Kidney (tissue), 14 donors: ENCODE measurements around the gene EPHA5. TPM values are rescaled to one million over a fixed set of nuclear protein-coding genes. Genes with fewer than 3 reads are reported as not detected.

Experiments
- DNase-seq, 5 donors: peaks; one replicate each; pipeline ENCODE4 v3.0.0-alpha.2; 2013 to 2020
- FAIRE-seq: peaks from 2 replicates; lab custom pipeline; 2012; peaks lifted over from hg19 to GRCh38; lab: Jason Lieb, UNC
- H3K27ac ChIP-seq, 2 donors: one replicate each; pipeline ENCODE4 v1.7.0; 2013; ENCODE audit warnings: low read depth in 2 of 2, low read length in 2 of 2, inconsistent platforms in 1 of 2
- H3K27me3 ChIP-seq: one replicate; pipeline ENCODE4 v1.7.1; 2013; ENCODE audit warnings: low read length, inconsistent platforms; ENCODE audit not compliant: control insufficient read depth, insufficient read depth
- H3K36me3 ChIP-seq, 3 donors: one replicate each; pipeline versions ENCODE4 v1.7.0 to v1.7.1; 2013; ENCODE audit warnings: low read length in 3 of 3, control low read depth in 1 of 3, inconsistent platforms in 1 of 3; ENCODE audit not compliant: insufficient read depth in 3 of 3, control insufficient read depth in 2 of 3
- H3K4me1 ChIP-seq, 3 donors: one replicate each; pipeline versions ENCODE4 v1.7.0 to v1.7.1; 2013; ENCODE audit warnings: low read length in 3 of 3, inconsistent platforms in 1 of 3, low read depth in 1 of 3; ENCODE audit not compliant: control insufficient read depth in 2 of 3, insufficient read depth in 2 of 3
- H3K4me3 ChIP-seq, 3 donors: one replicate each; pipeline versions ENCODE4 v1.7.0 to v1.8.1; 2013; ENCODE audit warnings: low read length in 3 of 3, control low read depth in 1 of 3, inconsistent platforms in 1 of 3
- H3K9ac ChIP-seq, 3 donors: one replicate each; pipeline versions ENCODE4 v1.7.0 to v1.7.1; 2013; ENCODE audit warnings: low read length in 3 of 3, control low read depth in 1 of 3, inconsistent platforms in 1 of 3
- H3K9me3 ChIP-seq, 3 donors: one replicate each; pipeline versions ENCODE4 v1.7.0 to v1.7.1; 2013; ENCODE audit warnings: low read length in 3 of 3, control low read depth in 1 of 3, inconsistent platforms in 1 of 3; ENCODE audit not compliant: control insufficient read depth in 2 of 3, insufficient read depth in 1 of 3
- intact Hi-C: fragments of 100-400 bp; cut with DNase I; formaldehyde crosslinking; loops from one replicate; pipeline ENCODE4 v1.11.1; 2022
- polyA plus RNA-seq: library from polyadenylated mRNA; stranded (reverse); fragments of 350-450 nt; fragmentation: Illumina TruSeq; extraction: RNeasy Lipid Tissue Mini Kit (QIAGEN cat#74804); gene quantifications from one replicate; pipeline ENCODE4 v1.2.3, GENCODE V29; 2014; ENCODE audit warnings: low read depth, low replicate concordance; ENCODE audit not compliant: insufficient read depth
- total RNA-seq: library from RNA; stranded (reverse); fragmentation: NEBNext Ultra II Directional; extraction: Animal tissue kit (Norgen Biotek cat#: 25700); gene quantifications from one replicate; pipeline ENCODE4 v1.2.1, GENCODE V29; 2021
- TF ChIP-seq, protein P1 (sequence below): IDR thresholded peaks from 3 replicates; pipeline ENCODE4 v1.5.1; 2012; ENCODE audit warnings: mild to moderate bottlenecking, moderate library complexity, borderline replicate concordance; ENCODE audit not compliant: insufficient read depth; ENCODE audit errors: extremely low read depth
- donor health status: control.
- donor health status: control.
- donor health status: control.
- donor health status: control.
- donor health status: control.
- donor health status: DM: yes; HTN: yes; CAD: no.
- donor health status: Normal renal cell carcinoma (clear cell type).

The EPHA5 gene
- total and polyA plus RNA-seq, 2 donors from 2014 or later, result 0.22 TPM; not detected in 1

GRCh38 chr4:65654976-65655375 lies 15.3 kb downstream of the EPHA5 start:
- no peaks in the 10 kb centered on the region for H3K27me3 ChIP-seq
- no peaks in the 10 kb centered on the region for H3K36me3 ChIP-seq
- DNase-seq (no peak), FAIRE-seq (no peak)
- no peak overlapping the region for H3K27ac ChIP-seq
- intact Hi-C loops, result no loop called here
- no peak overlapping the region for H3K4me3 ChIP-seq
- TF ChIP-seq, protein P1, sequence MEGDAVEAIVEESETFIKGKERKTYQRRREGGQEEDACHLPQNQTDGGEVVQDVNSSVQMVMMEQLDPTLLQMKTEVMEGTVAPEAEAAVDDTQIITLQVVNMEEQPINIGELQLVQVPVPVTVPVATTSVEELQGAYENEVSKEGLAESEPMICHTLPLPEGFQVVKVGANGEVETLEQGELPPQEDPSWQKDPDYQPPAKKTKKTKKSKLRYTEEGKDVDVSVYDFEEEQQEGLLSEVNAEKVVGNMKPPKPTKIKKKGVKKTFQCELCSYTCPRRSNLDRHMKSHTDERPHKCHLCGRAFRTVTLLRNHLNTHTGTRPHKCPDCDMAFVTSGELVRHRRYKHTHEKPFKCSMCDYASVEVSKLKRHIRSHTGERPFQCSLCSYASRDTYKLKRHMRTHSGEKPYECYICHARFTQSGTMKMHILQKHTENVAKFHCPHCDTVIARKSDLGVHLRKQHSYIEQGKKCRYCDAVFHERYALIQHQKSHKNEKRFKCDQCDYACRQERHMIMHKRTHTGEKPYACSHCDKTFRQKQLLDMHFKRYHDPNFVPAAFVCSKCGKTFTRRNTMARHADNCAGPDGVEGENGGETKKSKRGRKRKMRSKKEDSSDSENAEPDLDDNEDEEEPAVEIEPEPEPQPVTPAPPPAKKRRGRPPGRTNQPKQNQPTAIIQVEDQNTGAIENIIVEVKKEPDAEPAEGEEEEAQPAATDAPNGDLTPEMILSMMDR, result no peak
- H3K9me3 ChIP-seq, result no peaks in the 10 kb centered on the region
- H3K9ac ChIP-seq, result no peak overlapping the region
- H3K4me1 ChIP-seq, result no peaks in the 10 kb centered on the region

DNA sequence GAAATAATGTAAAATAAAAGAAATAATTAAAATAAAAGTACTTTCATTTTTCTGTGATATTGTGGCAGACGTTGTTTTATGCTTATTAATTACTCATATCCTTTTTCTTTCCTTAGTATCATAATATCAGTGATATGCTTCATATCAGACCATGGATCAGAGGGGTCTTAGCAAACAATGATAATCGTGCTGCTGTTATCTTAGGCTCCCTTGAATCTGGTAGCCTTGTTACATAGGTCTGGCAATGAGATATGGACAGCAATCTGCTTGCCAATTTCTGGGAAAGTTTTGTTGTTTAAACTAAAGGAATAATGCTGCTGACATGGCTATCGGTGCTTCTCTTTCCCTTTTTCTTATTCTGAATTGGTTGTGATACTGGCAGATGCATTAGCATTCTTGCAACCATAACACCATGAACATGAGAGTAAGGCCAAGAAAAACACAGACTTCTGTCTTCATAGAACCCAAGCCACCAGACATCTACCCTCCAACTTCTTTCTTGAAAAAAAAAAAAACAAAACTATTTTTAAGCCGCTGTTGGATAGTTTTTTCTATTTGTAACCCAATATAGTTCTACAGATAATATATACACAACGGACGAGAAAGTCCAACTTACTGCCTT lies 16.4 kb downstream of the EPHA5 start:
- H3K9me3 ChIP-seq, result no peaks in the 10 kb centered on the region
- intact Hi-C loops, result no loop called here
- H3K36me3 ChIP-seq, result no peaks in the 10 kb centered on the region
- TF ChIP-seq, protein P1, result no peak
- no peak overlapping the region for H3K27ac ChIP-seq
- no peaks in the 10 kb centered on the region for H3K4me1 ChIP-seq
- no peaks in the 10 kb centered on the region for H3K27me3 ChIP-seq
- H3K4me3 ChIP-seq, result no peak overlapping the region
- FAIRE-seq (no peak), DNase-seq (no peak)
- H3K9ac ChIP-seq, result no peak overlapping the region

- no peak for FAIRE-seq
- H3K27me3 ChIP-seq, result no peaks in the 10 kb centered on the region
- H3K4me1 ChIP-seq, result no peaks in the 10 kb centered on the region
- H3K27ac ChIP-seq, result no peak overlapping the region
- no peak overlapping the region for H3K4me3 ChIP-seq
- H3K9ac ChIP-seq, result no peak overlapping the region
- intact Hi-C loops, result no loop called here
- DNase-seq, result no peak
- no peaks in the 10 kb centered on the region for H3K36me3 ChIP-seq
- TF ChIP-seq, protein P1, result no peak
- H3K9me3 ChIP-seq, result no peaks in the 10 kb centered on the region
These were observed 18.5 kb downstream of the EPHA5 start for GRCh38 chr4:65651751-65652150.

DNA sequence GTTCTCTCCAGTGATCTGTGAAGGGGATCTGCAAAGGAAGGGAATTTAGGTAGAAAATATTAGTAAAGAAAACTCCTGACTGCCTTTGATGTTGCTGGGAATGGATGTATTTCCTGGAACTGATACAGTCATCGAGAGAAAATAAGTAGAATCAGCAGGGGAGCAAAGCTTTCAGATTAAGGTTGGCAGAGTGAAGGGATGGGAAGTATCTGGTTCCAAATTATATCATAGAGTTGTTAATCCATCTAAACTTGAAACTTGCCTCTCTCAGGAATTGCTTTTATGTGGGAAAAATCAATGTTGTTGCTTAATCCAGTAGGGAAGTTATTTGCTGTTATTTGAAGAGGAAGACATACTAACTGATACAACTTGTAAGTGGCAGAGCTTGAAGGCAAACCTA lies 19.3 kb downstream of the EPHA5 start:
- H3K9ac ChIP-seq, result no peak overlapping the region
- H3K27ac ChIP-seq, result no peak overlapping the region
- H3K36me3 ChIP-seq, result no peaks in the 10 kb centered on the region
- no peaks in the 10 kb centered on the region for H3K4me1 ChIP-seq
- TF ChIP-seq, protein P1, result no peak
- H3K4me3 ChIP-seq, result no peak overlapping the region
- no peak for FAIRE-seq
- no peak for DNase-seq
- no peaks in the 10 kb centered on the region for H3K27me3 ChIP-seq
- H3K9me3 ChIP-seq, result no peaks in the 10 kb centered on the region
- intact Hi-C loops, result no loop called here
